Body of pancreas (tissue), 4 donors: ENCODE results near the gene PLCXD3.
A peak's percentile ranks its signal among the peaks of the same experiment; 100 is the strongest.

ENCODE experiments used
- POLR2A ChIP-seq, 3 donors: fragments of 450-650 bp; IDR thresholded peaks; one replicate each; pipeline ENCODE4 v1.6.1; 2016; ENCODE audit warnings: antibody characterized with exemption in 3 of 3, mild to moderate bottlenecking in 2 of 3
- TF ChIP-seq, protein P1 (sequence below), 7 experiments: fragments of 450-650 bp in 4 of 7; fragments of 200-600 bp in 3 of 7; sonication (generic) in 3 of 7; IDR thresholded peaks; one replicate each; pipeline ENCODE4 v1.5.1; 2016 to 2019; ENCODE audit warnings: antibody characterized with exemption in 7 of 7

- TF ChIP-seq, protein P1, sequence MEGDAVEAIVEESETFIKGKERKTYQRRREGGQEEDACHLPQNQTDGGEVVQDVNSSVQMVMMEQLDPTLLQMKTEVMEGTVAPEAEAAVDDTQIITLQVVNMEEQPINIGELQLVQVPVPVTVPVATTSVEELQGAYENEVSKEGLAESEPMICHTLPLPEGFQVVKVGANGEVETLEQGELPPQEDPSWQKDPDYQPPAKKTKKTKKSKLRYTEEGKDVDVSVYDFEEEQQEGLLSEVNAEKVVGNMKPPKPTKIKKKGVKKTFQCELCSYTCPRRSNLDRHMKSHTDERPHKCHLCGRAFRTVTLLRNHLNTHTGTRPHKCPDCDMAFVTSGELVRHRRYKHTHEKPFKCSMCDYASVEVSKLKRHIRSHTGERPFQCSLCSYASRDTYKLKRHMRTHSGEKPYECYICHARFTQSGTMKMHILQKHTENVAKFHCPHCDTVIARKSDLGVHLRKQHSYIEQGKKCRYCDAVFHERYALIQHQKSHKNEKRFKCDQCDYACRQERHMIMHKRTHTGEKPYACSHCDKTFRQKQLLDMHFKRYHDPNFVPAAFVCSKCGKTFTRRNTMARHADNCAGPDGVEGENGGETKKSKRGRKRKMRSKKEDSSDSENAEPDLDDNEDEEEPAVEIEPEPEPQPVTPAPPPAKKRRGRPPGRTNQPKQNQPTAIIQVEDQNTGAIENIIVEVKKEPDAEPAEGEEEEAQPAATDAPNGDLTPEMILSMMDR (IDR thresholded peaks at IDR 0.05), result no peak
- TF ChIP-seq POLR2A (IDR thresholded peaks at IDR 0.05), result peak in 2 of 3 donors; percentile 43 to 50
Measured at GRCh38 chr5:41510176-41510831, at the start of gene PLCXD3.
